GM21367 (cell line): Measurements from ENCODE around the gene PDS5B.
"Not testable (repeated sequence)": the region's sequence is repeated elsewhere in the genome, so short reads cannot be mapped to it uniquely, and the experiment has no call there.

Experiments
- ATAC-seq: cut with Tn5 transposase; IDR thresholded peaks from one replicate; pipeline ENCODE4 v1.9.1; 2021; ENCODE audit not compliant: unreplicated experiment

Gene PDS5B, protein sequence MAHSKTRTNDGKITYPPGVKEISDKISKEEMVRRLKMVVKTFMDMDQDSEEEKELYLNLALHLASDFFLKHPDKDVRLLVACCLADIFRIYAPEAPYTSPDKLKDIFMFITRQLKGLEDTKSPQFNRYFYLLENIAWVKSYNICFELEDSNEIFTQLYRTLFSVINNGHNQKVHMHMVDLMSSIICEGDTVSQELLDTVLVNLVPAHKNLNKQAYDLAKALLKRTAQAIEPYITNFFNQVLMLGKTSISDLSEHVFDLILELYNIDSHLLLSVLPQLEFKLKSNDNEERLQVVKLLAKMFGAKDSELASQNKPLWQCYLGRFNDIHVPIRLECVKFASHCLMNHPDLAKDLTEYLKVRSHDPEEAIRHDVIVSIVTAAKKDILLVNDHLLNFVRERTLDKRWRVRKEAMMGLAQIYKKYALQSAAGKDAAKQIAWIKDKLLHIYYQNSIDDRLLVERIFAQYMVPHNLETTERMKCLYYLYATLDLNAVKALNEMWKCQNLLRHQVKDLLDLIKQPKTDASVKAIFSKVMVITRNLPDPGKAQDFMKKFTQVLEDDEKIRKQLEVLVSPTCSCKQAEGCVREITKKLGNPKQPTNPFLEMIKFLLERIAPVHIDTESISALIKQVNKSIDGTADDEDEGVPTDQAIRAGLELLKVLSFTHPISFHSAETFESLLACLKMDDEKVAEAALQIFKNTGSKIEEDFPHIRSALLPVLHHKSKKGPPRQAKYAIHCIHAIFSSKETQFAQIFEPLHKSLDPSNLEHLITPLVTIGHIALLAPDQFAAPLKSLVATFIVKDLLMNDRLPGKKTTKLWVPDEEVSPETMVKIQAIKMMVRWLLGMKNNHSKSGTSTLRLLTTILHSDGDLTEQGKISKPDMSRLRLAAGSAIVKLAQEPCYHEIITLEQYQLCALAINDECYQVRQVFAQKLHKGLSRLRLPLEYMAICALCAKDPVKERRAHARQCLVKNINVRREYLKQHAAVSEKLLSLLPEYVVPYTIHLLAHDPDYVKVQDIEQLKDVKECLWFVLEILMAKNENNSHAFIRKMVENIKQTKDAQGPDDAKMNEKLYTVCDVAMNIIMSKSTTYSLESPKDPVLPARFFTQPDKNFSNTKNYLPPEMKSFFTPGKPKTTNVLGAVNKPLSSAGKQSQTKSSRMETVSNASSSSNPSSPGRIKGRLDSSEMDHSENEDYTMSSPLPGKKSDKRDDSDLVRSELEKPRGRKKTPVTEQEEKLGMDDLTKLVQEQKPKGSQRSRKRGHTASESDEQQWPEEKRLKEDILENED (N-terminal part only)

DNA sequence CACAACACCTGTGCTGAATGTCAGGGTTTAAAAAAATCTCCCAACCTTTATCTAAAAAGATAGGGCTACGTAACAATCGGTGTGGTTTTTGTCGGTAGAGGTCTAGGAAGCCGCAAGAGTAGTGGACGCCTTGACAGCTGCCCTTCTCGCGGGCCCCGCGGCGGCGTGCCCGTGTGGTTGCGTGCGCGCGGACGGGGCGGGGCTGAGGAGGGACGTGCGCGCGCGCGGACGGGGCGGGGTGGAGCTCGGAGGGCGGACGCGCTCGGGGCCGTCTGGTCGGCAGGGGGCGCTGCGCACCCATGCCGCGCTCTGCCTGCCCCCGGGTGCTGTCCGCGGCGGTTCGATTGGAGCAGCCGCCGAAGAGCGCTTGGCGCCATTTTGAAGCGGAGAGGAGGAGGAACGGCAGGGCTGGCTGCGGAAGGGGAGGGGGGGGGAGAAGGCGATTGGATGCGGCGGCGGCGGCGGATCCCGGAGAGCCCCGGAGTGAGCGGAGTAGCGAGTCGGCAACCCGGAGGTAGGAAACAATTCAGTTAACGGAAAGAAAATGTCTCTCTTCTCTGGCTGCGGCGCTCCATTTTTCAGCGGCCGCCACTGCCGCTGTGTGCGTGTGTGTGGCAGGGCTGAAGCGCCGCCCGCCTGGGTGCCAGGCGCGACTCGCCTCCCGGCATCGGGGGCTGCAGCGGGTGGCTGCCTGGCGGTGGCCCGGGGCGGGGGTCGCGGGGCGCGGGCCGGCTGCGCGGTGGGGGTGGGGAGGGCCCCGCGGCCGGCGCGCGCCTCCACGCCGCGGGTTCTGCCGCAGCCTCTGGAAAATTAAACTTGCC, at the start of gene PDS5B:
PDS5B (plus strand) TSS at position 373 of the 821 bp plus-strand sequence. CDS start 62,321 bp downstream, outside the sequence.
- peak; percentile 72 for ATAC-seq

DNA sequence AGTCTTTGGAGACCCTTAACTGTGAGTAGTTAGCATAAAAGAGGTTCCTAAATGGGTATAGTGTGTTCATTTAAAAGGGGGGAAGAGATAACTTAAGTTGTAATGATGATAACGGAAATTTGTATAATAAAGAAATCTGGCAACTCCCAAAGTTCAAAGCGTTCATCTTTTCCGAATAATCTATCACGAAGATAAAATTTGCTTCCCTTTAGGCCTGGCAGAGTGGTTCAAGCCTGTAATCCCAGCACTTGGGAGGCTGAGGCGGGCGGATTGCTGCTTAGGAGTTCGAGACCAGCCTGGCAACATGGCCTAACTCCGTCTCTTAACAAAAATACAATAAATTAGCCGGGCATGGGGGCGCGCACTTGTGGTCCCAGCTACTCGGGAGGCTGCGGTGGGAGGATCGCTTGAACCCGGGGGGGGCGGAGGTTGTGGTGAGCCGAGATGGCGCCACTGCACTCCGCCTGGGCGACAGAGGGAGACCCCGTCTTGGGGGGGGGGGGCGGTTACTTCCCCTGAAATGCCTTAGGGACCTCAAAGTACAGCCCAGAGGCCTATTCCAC, 48.6 kb upstream of the PDS5B start:
- ATAC-seq, result no peak

DNA sequence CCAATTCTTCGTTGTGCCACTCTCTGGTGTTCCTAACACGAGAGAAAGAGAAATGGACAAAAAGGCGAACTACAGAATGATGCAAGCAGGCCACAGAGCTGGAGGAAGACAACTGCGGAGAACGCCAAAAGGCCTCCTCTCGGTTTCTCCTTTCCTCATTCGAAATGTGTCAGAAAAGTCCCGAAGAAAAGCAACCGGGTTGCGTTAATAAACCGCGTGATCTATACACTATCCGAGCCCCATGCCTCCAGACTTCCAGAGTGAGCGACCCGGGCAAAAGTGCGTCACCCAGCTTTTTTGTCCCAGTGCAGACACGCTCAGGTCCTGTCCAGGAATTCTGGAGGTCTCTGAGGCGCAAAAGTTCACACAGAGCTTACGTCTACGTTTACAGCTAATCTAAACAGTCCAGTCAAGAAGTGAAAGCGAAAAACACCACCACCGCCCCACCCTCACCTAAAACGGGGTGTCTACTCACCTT, 48.1 kb upstream of the PDS5B start:
- ATAC-seq, result peak; percentile 71

DNA sequence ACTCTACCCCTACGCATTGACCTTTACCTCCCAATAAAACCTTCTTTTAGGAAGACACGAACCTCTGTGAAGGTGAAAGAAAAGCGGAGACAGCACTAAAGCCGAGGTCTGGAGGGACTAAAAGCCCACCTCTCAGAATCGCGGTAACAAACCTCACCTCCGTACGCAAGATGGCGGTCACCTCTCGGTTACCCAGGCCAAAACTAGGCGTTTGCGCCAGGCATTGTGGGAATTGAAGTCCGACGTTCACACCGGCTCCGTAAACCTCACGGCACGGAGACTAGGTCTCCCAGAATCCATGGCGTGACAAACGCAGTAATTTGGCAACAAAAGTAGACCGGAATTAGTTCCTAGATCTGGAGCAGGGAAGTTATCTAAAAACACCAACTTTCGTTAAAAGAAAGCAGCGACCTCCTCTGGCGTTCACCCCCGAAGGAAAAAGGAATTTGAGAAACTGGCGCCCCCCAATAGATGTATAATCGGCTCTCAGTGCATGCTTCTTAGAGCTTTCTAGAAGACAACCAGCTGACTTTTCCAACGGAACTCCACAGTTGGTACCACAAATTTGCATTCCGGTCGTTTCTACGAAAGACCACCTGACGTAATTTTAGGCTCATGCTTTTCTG, 47.5 kb upstream of the PDS5B start, which contains the start of gene N4BP2L2:
N4BP2L2 (minus strand) TSS at position 175 of the 626 bp plus-strand sequence. CDS start 1,768 bp downstream, outside the sequence.
- ATAC-seq, result peak; percentile 93

DNA sequence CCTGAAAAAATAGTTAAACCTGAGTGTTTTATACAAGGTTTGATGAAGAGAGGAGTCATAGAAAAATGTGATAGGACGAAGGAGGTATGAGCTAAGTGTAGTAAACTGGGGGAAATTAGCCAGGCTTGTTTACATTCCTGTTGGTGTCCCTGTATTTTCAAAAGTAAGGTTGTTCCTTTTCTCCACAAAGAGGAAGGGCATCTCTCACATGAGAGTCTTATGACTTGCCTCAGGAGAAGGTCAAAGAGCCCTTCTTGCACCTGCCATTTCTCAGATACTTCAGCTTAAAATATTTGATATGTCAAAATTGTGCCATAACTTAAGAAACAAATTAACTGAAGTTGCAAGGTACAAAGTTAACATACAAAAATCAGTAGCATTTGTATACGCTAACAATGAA, 44.0 kb upstream of the PDS5B start:
- ATAC-seq, result no peak

DNA sequence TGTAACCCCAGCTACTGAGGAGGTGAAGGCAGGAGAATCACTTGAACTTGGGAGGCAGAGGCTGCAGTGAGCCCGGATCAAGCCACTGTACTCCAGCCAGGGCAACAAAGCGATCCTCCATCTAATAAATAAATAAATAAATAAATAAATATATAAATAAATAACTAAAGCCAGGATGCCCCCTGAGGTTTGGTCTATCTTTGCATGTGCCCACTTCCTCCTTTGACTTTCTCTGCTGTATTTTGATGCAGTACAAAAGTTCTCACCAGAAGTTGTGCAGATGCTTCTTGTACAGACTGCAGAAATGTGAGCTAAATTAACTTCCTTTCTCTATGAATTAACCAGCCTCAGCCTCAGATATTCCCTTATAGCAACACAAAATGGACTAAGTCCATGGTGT, 41.2 kb upstream of the PDS5B start:
- no peak for ATAC-seq

DNA sequence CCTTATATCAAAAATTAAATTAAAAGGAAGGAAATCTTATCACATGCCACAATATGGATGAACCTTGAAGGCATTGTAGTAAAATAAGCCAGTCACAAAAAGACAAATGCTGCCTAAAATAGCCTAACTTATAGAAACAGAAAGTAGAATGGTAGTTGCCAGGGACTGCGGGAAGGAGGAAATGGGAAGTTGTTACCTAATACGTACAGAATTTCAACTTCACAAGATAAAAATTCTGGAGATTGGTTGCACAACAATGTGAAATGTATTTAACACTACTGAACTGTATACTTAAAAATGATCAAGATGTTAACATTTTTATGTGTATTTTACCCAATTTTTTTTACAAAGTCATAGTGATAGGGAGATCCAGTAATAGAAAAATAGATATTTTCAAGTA, 37.4 kb upstream of the PDS5B start:
- ATAC-seq, result no peak

DNA sequence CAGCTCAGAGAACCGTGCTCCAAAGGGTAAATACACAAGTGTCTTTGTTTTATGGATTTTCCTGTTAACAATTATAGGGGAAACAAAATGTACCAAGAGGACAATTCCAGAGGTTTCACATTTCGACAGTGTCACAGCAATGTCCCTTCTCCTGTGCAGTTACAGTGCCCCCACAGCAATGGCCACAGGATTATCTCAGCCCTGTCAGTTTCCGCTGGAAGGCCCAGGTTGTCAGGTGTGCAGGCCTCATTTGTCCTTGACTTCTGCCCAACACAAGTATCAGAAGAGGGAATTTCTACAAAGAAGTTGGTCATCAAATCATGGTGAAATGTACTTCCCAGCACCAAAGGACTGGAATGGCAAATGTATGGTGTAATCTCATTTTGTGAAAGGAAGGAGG, 36.5 kb upstream of the PDS5B start:
- ATAC-seq, result no peak

DNA sequence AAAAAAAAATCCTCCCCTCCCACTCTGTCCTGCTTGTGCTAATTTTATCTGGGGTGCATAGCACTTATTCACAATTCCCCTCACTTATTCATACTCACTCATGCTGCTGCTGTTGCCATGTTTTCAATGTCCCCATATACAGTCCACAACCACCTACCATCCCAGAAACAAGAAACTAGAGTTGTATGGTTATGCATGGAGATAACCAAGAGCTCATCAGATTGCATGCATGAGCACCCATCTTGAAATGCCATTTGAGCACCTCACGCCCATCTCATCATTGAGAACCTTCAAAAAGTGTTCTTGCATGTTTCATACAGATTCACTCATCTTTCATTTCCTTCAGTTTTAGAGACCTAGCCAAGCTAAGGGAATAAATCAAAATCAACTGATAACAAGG, 32.5 kb upstream of the PDS5B start:
- no peak for ATAC-seq

DNA sequence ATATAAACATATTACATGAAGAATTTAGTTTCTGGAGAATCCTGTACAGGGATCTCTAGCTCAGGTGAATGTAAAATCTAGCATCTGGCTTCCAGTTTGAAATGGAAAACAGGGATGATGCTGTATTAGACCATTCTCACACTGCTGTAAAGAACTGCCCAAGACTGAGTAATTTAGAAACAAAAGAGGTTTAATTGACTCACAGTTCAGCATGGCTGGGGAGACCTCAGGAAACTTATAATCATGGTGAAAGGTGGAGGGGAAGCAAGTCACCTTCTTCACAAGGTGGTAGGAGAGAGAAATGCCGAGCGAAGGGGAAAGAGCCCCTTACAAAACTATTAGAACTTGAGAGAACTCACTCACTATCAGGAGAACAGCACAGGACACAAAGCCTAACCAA, 30.6 kb upstream of the PDS5B start:
- ATAC-seq, result no peak

DNA sequence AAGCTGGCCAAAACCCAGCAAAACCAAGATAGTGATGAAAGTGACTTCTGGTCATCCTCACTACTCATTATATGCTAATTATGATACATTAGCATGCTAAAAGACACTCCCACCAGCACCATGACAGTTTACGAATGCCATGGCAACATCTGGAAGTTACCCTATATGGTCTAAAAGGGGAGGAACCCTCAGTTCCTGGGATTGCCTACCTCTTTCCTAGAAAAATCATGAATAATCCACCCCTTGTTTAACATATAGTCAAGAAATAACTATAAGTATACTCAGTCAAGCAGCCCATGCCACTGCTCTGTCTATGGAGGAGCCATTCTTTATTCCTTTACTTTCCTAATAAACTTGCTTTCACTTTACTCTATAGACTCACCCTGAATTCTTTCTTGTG, 25.4 kb upstream of the PDS5B start:
- not testable (repeated sequence) for ATAC-seq

DNA sequence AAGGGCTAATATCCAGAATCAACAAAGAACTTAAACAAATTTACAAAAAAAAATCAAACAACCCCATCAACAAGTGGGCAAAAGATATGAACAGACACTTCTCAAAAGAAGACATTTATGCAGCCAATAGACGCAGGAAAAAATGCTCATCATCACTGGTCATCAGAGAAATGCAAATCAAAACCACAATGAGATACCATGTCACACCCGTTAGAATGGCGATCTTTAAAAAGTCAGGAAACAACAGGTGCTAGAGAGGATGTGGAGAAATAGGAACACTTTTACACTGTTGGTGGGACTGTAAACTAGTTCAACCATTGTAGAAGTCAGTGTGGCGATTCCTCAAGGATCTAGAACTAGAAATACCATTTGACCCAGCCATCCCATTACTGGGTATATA, 10.6 kb upstream of the PDS5B start:
- not testable (repeated sequence) for ATAC-seq

DNA sequence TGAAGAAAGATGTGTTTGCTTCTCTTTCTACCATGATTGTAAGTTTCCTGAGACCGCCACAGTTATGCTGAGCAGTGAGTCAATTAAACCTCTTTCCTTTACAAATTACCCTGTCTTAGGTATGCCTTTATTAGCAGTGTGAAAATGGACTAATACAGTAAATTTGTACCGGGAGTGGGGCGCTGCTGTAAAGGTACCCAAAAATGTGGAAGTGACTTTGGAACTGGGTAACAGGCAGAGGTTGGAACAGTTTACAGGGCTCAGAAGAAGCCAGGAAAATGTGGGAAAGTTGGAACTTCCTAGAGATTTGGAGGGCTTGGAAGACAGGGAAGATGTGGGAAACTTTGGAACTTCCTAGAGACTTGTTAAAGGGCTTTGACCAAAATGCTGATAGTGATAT, 9.2 kb upstream of the PDS5B start:
- ATAC-seq, result no peak

DNA sequence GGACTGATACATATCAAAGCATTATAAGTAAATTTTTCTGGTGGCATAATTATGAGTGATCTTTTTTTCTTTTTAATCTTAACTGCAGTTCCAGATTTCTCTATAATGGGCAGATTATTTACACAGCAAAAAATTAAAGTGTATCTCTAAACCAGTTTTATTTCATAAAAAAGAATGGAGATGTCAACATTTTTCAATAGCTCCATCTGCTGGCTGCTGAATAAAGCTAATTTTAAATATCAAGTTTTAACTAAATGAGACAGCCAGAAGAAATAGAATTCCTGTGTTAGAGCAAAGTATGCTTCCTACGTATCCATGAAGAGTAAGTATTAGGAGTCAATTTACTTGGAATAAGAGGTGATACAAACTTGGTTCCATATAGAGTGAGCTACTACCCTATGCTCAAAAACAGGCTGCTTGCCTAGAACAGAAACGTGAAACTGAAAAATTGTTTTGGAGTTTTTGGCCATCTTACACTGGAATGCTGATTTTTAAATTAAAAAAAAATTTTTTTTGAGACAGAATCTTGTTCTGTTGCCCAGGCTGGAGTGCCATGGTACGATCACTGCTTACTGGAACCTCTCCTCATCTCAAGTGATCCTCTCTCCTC, 5.0 kb upstream of the PDS5B start:
- ATAC-seq, result no peak

DNA sequence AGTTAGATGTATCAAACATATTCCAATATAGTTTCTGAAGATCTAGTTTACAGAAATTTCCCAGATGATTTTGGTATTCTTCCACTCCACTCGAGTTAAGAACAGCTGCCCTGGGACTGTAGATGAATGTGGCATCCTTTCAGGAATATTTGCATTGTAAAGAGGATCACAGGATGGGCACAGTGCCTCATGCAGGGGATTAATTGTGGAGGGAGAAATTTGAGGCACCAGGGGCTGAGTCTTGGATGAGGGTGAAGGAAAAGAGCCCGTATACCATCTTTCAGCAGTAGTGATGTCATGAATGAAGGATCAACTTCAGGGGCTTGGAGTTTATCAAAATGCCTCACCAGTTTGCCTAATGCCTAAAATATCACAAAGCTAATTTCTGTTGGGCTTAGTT, 4.0 kb upstream of the PDS5B start:
- ATAC-seq, result no peak

DNA sequence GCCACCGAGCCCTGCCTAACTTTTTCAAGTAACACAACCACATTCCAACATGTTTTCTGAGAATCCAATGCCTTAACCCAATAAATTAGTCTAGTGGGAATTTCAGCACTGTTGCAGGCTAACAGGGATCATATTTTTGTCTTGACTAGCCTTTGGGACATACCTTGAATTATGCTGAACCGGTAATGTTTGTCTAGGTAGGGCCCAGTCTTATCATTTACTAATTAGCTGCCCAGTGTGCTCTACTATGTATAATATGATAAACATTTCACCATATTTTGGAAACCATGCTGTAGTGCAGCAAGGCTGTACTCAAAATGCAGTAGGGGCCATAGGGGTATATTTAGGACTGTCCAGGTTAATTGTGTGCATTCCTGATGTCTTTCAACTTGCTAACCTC, 3.3 kb upstream of the PDS5B start:
- ATAC-seq, result no peak

DNA sequence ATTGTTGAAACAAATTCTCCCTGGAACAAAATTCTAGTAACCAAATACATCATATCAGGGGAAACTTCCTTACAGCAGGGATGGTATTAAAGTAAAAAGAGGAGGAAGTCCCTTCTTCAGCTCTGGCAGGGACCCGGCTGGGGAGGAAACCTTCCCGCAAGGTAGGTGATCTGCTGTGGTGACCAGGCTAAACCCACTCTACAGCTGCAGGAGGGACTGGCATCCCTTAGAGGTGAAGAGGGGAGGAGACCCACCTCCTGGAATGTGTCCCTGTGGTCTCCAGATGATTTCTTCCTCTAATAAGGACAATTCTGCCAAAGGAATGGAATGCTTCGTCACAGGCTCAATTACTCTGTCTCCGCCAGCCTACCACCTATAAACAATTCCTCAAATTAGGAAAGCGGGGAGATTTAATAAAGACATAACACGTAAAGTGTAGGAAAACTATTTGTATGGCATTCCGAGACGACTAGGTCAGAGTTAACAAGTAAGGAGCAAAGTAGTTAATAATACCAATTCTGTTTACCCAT, 637 bp upstream of the PDS5B start:
- ATAC-seq, result no peak

DNA sequence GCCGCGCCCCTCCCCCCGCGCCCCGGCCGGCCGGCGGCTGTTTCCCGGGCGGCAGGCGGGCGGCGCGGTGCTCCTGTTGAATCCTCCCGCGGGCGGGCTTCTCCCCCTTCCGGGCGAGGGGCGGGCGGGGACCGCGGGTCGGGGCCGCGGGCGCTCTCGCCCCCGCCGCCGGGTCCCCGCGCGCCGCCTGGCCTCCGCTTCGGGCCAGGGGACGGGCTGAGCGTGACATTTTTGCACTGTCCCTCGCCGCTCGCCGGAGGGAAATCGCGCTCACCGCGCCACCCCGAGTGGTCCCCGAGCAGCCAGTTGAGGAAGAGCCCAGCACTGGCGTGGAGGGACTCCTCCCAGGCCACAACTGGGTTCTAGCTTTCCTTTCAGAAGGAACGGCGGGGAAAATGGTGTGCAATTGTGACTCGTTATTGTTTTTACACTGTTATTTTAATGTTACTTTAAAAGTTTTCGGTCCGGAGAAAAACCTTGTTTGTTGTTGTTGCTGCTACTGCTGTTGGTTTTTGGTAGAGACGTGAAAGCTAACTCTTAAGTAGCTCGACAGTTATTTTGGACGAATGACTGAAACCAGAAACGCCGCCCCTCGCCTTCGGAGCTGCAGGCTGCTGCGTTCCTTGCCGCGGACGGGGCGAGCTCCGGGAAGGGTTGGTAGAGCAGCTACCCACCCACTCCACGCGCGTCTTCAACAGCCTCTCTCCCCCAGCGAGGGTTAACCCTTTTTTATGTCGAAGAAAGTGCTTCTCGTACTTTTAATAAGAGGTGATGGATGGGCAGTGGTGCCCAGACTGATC, 959 bp downstream of the PDS5B start:
- ATAC-seq, result peak; percentile 38
